Activated naive CD8-positive, alpha-beta T cell treated with anti-CD3 and anti-CD28 coated beads for 36 hours (primary cell): Measurements from ENCODE around the gene SLC13A3. TPM values are rescaled to one million over a fixed set of nuclear protein-coding genes. Genes with fewer than 3 reads are reported as not detected.

ENCODE experiments used
- DNase-seq: peaks from one replicate; pipeline ENCODE4 v3.0.0; 2021
- H3K27ac Mint-ChIP-seq: one replicate; pipeline ENCODE4 v1.8.0; 2022; ENCODE audit warnings: mild to moderate bottlenecking, moderate library complexity, mixed read lengths
- H3K27me3 Mint-ChIP-seq: one replicate; pipeline ENCODE4 v1.8.0; 2022; ENCODE audit warnings: mild to moderate bottlenecking, mixed read lengths
- H3K36me3 Mint-ChIP-seq: one replicate; pipeline ENCODE4 v1.8.0; 2021; ENCODE audit warnings: mild to moderate bottlenecking, mixed read lengths
- H3K4me1 Mint-ChIP-seq: one replicate; pipeline ENCODE4 v1.8.0; 2021; ENCODE audit warnings: mixed read lengths
- H3K4me3 Mint-ChIP-seq: one replicate; pipeline ENCODE4 v1.8.0; 2022; ENCODE audit warnings: mild to moderate bottlenecking, moderate library complexity, mixed read lengths
- H3K9me3 Mint-ChIP-seq: one replicate; pipeline ENCODE4 v1.8.0; 2022; ENCODE audit warnings: mixed read lengths
- total RNA-seq, 2 experiments: library from RNA; stranded (reverse); gene quantifications; one replicate each; pipeline ENCODE4 v1.2.3, GENCODE V29; 2021

SLC13A3 gene
- total RNA-seq, 2 experiments from 2014 or later, result not detected

DNA sequence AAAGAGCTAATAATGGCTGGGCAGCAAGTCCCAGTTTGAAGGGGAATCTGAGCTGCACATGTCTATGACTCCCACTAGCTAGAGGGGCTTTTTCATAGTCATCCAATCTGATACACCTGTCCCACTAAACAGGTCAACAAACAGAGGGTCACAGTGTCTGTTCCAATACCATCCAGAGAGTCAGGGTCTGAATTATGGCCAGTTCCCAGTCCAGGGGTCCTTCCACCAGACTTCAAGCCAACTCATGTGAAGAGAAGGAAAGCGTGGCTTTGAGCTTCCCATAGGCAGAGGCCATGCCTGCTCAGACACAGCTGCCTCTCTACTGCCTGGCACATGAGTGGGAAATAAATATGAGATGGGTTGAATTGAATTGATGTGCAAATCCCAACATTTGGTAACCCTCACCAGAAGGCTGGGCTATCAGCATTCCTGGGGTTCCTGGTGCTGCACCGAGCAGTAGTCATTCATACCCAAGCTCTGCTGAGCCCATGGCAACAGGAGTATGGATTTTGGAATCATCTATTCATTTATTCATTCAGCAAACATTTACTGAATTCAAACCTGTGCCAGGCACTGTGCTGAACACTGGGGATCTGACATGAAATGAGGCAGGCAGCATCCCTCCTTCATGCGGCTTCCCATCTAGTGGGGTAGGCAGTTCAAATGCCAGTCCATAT is 20.7 kb upstream of the SLC13A3 start:
- H3K27me3 Mint-ChIP-seq, result peaks cover 4% of the 10 kb centered on the region
- DNase-seq, result no peak
- H3K9me3 Mint-ChIP-seq, result peaks cover 13% of the 10 kb centered on the region
- H3K36me3 Mint-ChIP-seq, result peaks cover 5% of the 10 kb centered on the region
- H3K4me3 Mint-ChIP-seq, result no peak overlapping the region
- H3K27ac Mint-ChIP-seq, result no peak overlapping the region
- no peaks in the 10 kb centered on the region for H3K4me1 Mint-ChIP-seq

DNA sequence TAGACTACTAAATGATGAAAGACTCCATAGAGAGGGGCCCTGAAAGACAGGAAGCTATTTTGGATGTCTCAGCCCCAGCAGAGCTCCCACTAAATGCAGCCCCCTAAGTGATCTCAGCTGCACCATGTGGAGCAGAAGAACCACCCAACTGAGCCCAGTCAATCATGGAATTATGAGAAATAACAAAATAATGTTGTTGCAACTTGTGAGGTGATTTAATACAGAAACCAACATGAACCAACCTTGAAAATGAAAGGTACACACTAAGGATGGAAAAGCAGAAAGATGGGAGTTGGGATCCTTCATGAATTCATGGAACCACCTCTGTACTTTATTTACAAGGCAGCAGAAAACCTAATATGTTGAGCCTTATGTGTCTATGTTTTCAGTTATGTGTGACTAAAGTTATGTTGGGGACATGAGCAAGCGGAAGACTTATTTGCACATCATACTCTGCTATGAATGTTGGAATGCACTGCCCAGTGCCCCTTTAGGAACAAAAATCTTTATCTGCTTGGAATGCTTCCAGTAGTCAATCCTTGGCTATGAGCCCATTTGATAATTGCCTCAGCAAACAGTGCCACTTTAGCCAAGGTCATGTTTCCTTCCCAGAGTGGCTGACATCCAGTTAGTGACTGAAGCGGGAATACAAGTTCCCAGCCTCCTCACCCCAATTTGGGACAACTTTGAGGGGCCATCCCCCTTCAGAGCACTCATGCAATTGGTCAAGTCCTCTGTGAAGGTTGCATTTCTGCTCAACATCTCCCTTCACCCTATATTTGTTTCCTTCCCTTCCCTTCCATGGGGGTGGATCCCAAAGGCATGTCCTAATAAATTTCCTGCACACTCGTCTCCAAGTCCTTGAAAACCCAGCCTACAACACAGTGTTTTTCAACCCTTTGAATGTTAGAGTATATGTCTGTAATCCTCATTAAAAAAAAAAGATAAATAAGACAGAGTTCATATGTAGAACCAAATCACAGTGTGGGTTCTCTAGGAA is 19.6 kb upstream of the SLC13A3 start:
- Mint-ChIP-seq H3K27me3 (peaks cover 4% of the 10 kb centered on the region), H3K9me3 (peaks cover 13% of the 10 kb centered on the region)

DNA sequence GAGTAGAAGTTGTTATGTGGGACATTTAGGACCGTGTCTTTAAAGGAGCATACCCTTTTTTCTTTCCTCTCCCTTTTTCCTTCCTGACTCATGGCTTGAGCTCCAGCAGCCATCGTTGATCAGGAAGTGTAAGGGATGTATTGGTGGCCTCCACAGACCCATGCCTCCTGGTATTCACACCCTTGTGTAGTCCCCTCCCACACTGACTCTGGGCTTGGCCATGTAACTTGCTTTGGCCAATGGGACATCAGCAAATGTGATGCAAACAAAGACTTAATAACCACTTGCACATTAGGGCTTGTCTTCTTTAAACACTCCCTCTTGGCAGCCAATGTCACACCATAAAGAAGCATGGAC is 18.9 kb upstream of the SLC13A3 start:
- Mint-ChIP-seq H3K9me3 (peaks cover 13% of the 10 kb centered on the region), H3K4me1 (no peaks in the 10 kb centered on the region), H3K36me3 (peaks cover 5% of the 10 kb centered on the region), H3K27ac (no peak overlapping the region), H3K27me3 (peaks cover 4% of the 10 kb centered on the region), H3K4me3 (no peak overlapping the region)
- no peak for DNase-seq

More for the DNA sequence above, 19.6 kb upstream of the SLC13A3 start:
- no peaks in the 10 kb centered on the region for H3K4me1 Mint-ChIP-seq
- DNase-seq, result no peak
- H3K4me3 Mint-ChIP-seq, result no peak overlapping the region
- no peak overlapping the region for H3K27ac Mint-ChIP-seq
- peaks cover 5% of the 10 kb centered on the region for H3K36me3 Mint-ChIP-seq

DNA sequence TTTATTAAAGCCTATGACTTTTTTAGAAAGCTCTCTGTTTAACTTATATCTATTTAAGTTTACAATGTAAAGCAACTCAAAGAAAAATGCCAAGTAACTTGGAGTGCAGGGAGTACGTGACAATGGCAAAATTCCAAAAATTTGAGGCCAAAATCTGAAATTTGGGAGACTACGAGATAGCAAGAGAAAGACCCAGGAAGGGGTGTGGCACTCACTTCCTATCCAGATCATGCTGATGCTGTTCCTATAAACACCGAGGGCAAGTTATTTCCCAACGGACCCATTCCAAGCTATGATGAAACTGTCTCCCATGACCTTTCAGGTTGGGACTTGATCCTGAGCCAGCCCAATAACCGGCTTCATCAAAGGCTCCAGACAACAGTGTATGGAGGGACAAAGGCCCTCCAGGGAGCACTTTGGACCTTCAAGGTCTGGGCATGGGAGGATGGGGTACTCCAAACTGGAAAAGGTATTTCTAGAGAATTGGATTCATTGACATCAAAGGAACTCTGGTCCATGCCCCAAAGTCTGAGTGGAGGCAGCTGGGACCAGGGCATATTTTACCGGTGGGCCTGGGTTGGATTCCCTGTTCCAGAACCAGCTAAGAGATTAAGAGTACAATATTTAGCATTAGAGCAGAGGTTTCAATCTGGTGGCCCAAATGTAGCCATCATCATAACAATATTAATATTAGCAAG is 15.7 kb upstream of the SLC13A3 start:
- Mint-ChIP-seq H3K9me3 (peaks cover 13% of the 10 kb centered on the region), H3K27me3 (no peaks in the 10 kb centered on the region), H3K36me3 (peaks cover 5% of the 10 kb centered on the region), H3K27ac (no peak overlapping the region), H3K4me3 (no peak overlapping the region), H3K4me1 (no peaks in the 10 kb centered on the region)
- no peak for DNase-seq

GRCh38 chr20:46666306-46666705 is 15.0 kb upstream of the SLC13A3 start:
- H3K9me3 Mint-ChIP-seq, result peaks cover 12% of the 10 kb centered on the region
- peaks cover 5% of the 10 kb centered on the region for H3K36me3 Mint-ChIP-seq
- DNase-seq, result no peak
- no peaks in the 10 kb centered on the region for H3K4me1 Mint-ChIP-seq
- H3K4me3 Mint-ChIP-seq, result no peak overlapping the region
- no peaks in the 10 kb centered on the region for H3K27me3 Mint-ChIP-seq
- no peak overlapping the region for H3K27ac Mint-ChIP-seq

GRCh38 chr20:46665602-46666001 is 14.3 kb upstream of the SLC13A3 start:
- Mint-ChIP-seq H3K9me3 (peaks cover 8% of the 10 kb centered on the region), H3K4me1 (no peaks in the 10 kb centered on the region), H3K4me3 (no peak overlapping the region), H3K36me3 (peaks cover 5% of the 10 kb centered on the region), H3K27me3 (no peaks in the 10 kb centered on the region), H3K27ac (no peak overlapping the region)
- no peak for DNase-seq

- Mint-ChIP-seq H3K27me3 (no peaks in the 10 kb centered on the region), H3K27ac (no peak overlapping the region), H3K9me3 (no peaks in the 10 kb centered on the region), H3K4me1 (no peaks in the 10 kb centered on the region), H3K36me3 (no peaks in the 10 kb centered on the region), H3K4me3 (no peak overlapping the region)
- no peak for DNase-seq
Measured at GRCh38 chr20:46663531-46663930, 12.3 kb upstream of the SLC13A3 start.

- Mint-ChIP-seq H3K27me3 (no peaks in the 10 kb centered on the region), H3K4me1 (no peaks in the 10 kb centered on the region), H3K36me3 (no peaks in the 10 kb centered on the region), H3K9me3 (no peaks in the 10 kb centered on the region), H3K4me3 (no peak overlapping the region), H3K27ac (no peak overlapping the region)
- no peak for DNase-seq
Measured at GRCh38 chr20:46661659-46662058, 10.4 kb upstream of the SLC13A3 start.

DNA sequence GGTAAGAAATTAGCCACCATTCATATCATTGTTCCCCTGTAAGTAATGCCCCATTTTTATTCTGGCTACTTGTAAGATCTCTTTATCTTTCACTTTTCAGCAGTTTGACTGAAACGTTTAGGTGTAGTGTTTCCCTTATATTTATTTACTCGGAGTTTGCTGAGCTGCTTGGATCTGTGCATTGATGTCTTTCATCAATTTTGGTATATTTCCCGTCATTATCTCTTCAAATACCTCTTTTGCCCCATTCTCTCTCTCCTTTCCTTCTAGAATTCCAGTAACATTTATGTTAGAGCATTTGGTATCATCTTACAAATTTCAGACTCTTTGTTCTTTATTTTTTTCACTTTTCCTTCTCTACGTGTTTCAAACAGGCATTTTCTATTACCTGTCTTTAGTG is 9.2 kb upstream of the SLC13A3 start:
- no peak overlapping the region for H3K27ac Mint-ChIP-seq
- no peak for DNase-seq
- H3K4me1 Mint-ChIP-seq, result no peaks in the 10 kb centered on the region
- H3K36me3 Mint-ChIP-seq, result no peaks in the 10 kb centered on the region
- no peak overlapping the region for H3K4me3 Mint-ChIP-seq
- no peaks in the 10 kb centered on the region for H3K27me3 Mint-ChIP-seq
- H3K9me3 Mint-ChIP-seq, result no peaks in the 10 kb centered on the region

DNA sequence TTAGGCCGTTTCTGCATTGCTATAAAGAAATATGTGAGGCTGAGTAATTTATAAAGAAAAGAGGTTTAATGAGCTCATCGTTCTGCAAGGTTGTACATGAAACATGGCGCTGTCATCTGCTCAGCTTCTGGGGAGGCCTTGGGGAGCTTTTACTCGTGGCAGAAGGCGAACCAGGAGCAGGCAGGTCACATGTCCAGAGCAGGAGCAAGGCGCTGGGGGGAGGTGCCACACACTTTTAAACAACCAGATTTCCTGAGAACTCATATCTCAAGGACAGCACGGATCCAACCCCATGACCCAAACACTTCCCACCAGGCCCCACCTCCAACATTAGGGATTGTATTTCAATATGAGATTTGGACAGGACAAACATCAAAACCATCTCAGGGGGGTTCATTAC is 6.4 kb upstream of the SLC13A3 start:
- H3K27me3 Mint-ChIP-seq, result peaks cover 20% of the 10 kb centered on the region
- no peaks in the 10 kb centered on the region for H3K9me3 Mint-ChIP-seq
- no peaks in the 10 kb centered on the region for H3K36me3 Mint-ChIP-seq
- H3K4me1 Mint-ChIP-seq, result no peaks in the 10 kb centered on the region
- H3K27ac Mint-ChIP-seq, result no peak overlapping the region
- no peak for DNase-seq
- H3K4me3 Mint-ChIP-seq, result no peak overlapping the region

DNA sequence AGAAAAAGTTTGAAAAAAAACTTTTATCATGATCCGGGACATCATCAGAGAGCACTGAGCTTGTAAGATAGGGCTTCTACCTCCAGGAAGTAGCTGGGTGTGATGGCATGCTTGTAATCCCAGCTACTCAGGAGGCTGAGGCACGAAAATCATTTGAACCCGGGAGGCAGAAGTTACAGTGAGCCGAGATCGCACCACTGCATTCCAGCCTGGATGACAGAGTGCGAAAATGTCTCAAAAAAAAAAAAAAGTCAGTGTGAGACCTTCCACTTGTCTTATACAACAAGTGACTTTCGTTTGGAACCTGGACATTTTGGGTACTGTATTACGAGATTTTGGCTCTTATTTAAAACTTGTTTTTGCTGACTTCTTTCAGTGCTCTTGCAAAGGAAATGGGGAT is 5.9 kb upstream of the SLC13A3 start:
- H3K27me3 Mint-ChIP-seq, result peaks cover 24% of the 10 kb centered on the region
- no peaks in the 10 kb centered on the region for H3K36me3 Mint-ChIP-seq
- no peaks in the 10 kb centered on the region for H3K4me1 Mint-ChIP-seq
- H3K4me3 Mint-ChIP-seq, result no peak overlapping the region
- no peak overlapping the region for H3K27ac Mint-ChIP-seq
- DNase-seq, result no peak
- no peaks in the 10 kb centered on the region for H3K9me3 Mint-ChIP-seq

DNA sequence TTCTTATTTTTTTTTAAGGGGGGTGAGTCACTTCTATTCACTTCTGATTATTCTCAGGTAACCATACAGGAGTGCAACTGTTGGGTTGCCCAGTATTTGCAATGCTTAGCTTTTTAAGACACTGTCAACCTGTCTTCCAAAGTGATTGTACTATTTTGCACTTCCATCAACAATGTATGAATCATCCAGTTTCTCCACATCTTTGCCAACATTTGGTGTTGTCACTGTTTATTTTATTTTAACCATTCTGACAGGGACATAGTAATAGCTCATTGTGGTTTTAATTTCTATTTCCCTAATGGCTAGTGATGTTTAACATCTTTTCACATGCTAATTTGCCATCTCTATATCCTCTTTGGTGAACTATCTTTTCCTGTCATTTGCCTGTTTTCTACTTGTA is 1.4 kb upstream of the SLC13A3 start:
- peaks cover 3% of the 10 kb centered on the region for H3K4me1 Mint-ChIP-seq
- H3K4me3 Mint-ChIP-seq, result no peak overlapping the region
- no peaks in the 10 kb centered on the region for H3K9me3 Mint-ChIP-seq
- no peak for DNase-seq
- peaks cover 57% of the 10 kb centered on the region for H3K27me3 Mint-ChIP-seq
- peaks cover 3% of the 10 kb centered on the region for H3K36me3 Mint-ChIP-seq
- no peak overlapping the region for H3K27ac Mint-ChIP-seq

DNA sequence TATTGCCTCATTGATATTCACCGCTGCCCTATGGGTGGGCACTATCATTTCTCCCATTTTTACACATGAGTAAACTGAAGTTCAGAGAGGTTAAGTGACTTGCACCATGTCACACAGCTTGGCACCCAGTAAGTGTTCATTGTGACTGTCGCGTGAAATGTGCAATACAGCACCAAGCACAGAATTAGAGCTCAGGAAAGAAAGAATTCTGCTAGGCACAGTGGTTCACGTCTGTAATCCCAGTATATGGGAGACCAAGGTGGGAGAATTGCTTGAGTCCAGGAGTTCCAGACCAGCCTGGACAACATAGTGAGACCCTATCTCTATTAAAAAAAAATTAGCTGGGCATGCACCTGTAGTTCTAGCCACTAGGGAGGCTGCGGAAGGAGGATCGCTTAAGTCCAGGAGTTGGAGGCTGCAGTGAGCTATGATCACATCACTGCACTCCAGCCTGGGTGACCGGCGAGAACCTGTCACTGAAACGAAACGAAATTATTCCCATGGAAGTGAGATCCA is 626 bp downstream of the SLC13A3 start:
- Mint-ChIP-seq H3K4me3 (no peak overlapping the region), H3K4me1 (peaks cover 3% of the 10 kb centered on the region), H3K27ac (no peak overlapping the region), H3K27me3 (peaks cover 57% of the 10 kb centered on the region), H3K9me3 (no peaks in the 10 kb centered on the region), H3K36me3 (peaks cover 3% of the 10 kb centered on the region)
- no peak for DNase-seq

DNA sequence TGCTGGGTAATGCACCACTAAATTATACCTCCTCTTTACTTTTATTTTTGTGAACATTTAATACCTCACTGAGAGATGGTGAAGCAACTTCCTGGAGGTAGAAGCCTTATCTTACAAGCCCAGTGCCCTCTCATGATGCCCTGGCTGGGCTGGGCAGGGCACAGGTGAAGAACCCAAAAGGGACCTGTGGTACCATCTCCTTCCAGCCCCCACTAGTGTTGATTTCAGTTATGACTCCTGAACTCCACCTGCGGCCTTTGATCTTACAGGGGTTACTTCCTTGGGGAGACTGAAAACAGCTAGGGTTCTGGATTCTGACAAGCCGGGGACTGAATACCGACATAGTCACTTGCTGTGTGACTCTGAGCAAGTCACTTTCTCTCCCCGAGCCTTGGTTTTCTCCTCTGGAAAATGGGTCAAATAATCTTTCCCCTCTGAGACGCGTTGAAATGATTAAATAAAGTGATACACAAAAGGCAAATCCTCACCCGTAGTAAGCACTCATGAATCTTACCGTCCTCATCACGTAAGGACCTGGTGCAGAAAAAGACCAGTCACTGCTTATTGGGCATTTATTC is 1.2 kb downstream of the SLC13A3 start:
- peaks cover 3% of the 10 kb centered on the region for H3K4me1 Mint-ChIP-seq
- no peaks in the 10 kb centered on the region for H3K9me3 Mint-ChIP-seq
- no peak for DNase-seq
- H3K4me3 Mint-ChIP-seq, result no peak overlapping the region
- no peak overlapping the region for H3K27ac Mint-ChIP-seq
- peaks cover 3% of the 10 kb centered on the region for H3K36me3 Mint-ChIP-seq
- peaks cover 57% of the 10 kb centered on the region for H3K27me3 Mint-ChIP-seq

- peaks cover 3% of the 10 kb centered on the region for H3K4me1 Mint-ChIP-seq
- H3K27me3 Mint-ChIP-seq, result peaks cover 54% of the 10 kb centered on the region
- no peak overlapping the region for H3K27ac Mint-ChIP-seq
- no peak overlapping the region for H3K4me3 Mint-ChIP-seq
- H3K36me3 Mint-ChIP-seq, result peaks cover 3% of the 10 kb centered on the region
- H3K9me3 Mint-ChIP-seq, result no peaks in the 10 kb centered on the region
- no peak for DNase-seq
Measured at GRCh38 chr20:46649650-46649949, 1.7 kb downstream of the SLC13A3 start.
